Fibroblast of mammary gland (primary cell): Measurements from ENCODE around the gene SPTSSA.
"Not testable (repeated sequence)": the region's sequence is repeated elsewhere in the genome, so short reads cannot be mapped to it uniquely, and the experiment has no call there.

Source experiments
- DNase-seq: peaks from one replicate; pipeline ENCODE4 v3.0.0-alpha.2; 2010; ENCODE audit warnings: low read depth
- H3K4me3 ChIP-seq: 2 replicates; pipeline ENCODE4 v1.5.1; 2011; ENCODE audit warnings: low read depth, mild to moderate bottlenecking, low read length, moderate library complexity; ENCODE audit not compliant: control insufficient read depth
- TF ChIP-seq, protein P1 (sequence below): conservative IDR thresholded peaks from 2 replicates; pipeline ENCODE4 v1.5.1; 2011; ENCODE audit warnings: low read depth, low read length, inconsistent platforms; ENCODE audit not compliant: control insufficient read depth, insufficient read depth

Gene SPTSSA

DNA sequence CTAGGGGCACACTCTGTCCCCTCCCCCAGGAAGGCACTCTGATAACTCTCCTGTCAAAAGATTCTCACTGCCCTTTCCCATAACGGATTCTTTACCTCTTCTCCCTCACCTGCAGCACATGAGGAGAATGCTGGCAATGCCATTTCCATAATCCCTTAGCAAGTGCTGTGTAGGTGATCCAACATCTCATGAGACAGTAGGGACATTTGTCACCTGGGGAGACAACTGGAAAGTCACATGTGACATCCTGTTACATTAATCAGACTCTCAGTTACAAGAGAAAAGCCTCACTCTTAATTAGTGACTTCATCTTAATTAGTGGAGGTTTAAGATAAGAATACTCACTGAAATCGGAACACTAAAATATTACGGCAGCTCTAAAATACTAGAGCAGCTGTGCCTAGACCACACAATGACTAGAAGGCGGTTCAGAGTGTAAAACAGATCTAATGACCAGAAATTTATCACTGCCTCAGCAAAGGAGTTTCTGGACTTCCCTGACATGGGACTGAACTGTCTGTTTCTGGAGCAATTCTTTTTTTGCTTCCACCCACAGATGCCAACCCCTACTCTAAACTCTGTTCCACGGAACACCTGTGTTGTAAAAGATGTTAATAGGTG, 75.1 kb downstream of the SPTSSA start:
- H3K4me3 ChIP-seq: no peak overlapping the region
- no peak for DNase-seq
- TF ChIP-seq, protein P1, sequence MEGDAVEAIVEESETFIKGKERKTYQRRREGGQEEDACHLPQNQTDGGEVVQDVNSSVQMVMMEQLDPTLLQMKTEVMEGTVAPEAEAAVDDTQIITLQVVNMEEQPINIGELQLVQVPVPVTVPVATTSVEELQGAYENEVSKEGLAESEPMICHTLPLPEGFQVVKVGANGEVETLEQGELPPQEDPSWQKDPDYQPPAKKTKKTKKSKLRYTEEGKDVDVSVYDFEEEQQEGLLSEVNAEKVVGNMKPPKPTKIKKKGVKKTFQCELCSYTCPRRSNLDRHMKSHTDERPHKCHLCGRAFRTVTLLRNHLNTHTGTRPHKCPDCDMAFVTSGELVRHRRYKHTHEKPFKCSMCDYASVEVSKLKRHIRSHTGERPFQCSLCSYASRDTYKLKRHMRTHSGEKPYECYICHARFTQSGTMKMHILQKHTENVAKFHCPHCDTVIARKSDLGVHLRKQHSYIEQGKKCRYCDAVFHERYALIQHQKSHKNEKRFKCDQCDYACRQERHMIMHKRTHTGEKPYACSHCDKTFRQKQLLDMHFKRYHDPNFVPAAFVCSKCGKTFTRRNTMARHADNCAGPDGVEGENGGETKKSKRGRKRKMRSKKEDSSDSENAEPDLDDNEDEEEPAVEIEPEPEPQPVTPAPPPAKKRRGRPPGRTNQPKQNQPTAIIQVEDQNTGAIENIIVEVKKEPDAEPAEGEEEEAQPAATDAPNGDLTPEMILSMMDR: no peak

DNA sequence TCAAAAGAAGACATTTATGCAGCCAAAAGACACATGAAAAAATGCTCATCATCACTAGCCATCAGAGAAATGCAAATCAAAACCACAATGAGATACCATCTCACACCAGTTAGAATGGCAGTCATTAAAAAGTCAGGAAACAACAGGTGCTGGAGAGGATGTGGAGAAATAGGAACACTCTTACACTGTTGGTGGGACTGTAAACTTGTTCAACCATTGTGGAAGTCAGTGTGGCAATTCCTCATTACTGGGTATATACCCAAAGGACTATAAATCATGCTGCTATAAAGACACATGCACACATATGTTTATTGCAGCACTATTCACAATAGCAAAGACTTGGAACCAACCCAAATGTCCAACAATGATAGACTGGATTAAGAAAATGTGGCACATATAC, 76.2 kb downstream of the SPTSSA start:
- H3K4me3 ChIP-seq, DNase-seq: not testable (repeated sequence)

DNA sequence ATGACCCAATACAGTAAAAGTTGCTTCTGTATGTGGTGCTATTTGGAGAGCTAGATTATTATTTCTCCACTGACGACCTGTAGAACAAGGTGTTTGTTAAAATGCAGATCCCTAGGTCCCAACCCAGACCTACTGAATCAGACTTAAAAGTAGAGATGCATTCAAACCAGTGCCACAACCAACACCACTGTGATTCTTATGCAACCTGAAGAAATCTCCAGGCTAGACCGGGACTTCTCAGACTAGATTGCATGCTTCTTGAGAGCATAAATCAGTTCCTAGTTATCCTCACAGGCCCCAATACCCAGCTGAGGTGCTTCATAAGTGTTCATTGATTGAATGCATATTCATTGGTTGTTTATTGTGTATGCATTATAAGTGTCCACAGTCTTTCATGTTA, 78.2 kb downstream of the SPTSSA start:
- no peak for DNase-seq
- TF ChIP-seq, protein P1: no peak
- no peak overlapping the region for H3K4me3 ChIP-seq
